Stimulated activated CD4-positive, alpha-beta T cell treated with anti-CD3 and anti-CD28 coated beads, Interleukin-15, amount 100 ng/mL, for 24 hours (primary cell): ENCODE results near the gene PRSS57.
A peak's percentile ranks its signal among the peaks of the same experiment; 100 is the strongest.
"Not testable (repeated sequence)": the region's sequence is repeated elsewhere in the genome, so short reads cannot be mapped to it uniquely, and the experiment has no call there.

Experiments
- DNase-seq: peaks from one replicate; pipeline ENCODE4 v3.0.0-alpha.2; 2020

Gene PRSS57

DNA sequence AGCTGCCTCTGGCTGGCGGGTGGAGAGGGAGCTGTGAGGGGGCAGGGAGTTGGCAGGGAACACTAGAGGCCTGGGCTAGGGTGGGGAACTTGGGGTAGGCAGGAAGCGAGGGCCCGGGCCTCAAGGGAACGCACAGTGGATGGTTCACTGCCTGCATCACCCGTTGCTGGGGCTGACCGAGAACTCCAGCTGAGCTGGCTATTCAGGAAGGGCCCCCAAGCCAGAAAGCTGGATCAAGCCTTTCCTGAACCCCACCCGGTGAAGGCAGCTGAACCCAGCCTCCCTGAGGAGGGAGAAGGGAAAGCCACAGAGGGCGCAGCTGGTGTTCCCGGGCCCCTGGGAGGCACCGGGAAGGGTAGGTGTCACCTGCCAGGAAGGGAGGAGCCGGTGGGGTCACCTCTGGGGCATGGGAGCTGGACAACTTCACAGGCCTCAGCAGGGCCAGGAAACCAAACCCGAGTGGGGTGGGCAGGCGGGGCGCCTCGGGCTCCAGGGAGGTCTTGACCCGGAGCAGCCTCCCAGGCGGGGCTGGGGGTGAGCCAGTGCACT, 27.4 kb upstream of the PRSS57 start:
- DNase-seq = no peak

DNA sequence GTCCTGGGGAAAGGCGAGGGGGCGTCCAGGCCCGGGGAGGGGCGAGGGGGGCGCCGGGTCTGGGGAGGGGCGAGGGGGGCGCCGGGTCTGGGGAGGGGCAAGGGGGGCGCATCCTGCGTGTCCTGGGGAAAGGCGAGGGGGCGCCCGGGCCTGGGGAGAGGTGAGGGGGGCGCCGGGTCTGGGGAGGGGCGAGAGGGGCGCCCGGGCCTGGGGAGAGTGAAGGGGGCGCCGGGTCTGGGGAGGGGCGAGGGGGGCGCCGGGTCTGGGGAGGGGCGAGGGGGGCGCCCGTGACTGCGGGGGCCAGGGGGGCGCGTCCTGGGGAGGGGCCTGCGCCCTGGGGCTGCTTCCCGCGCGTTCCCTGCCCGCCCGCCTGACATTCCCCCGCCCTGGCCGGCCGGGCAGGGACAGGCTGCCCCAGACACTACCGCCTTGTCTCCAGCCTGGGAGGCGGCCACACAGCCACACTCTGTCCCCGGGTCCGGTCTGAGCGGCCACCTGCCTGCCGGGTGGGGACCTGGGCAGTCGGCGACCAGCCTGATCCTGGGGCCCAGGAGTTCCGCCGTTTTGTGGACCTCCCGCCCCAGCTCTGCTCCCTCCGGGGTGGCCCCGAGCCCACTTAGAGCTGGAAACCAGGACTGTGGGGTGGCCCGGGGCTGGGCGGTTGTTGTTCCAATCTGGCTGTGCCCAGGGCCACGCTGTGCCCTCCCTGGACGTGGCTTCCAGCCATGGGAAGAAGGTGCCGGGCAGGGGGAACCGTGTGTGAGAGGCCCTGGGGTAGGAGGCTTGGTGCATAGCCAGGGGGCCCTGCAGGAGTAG, 25.3 kb upstream of the PRSS57 start:
- no peak for DNase-seq

DNA sequence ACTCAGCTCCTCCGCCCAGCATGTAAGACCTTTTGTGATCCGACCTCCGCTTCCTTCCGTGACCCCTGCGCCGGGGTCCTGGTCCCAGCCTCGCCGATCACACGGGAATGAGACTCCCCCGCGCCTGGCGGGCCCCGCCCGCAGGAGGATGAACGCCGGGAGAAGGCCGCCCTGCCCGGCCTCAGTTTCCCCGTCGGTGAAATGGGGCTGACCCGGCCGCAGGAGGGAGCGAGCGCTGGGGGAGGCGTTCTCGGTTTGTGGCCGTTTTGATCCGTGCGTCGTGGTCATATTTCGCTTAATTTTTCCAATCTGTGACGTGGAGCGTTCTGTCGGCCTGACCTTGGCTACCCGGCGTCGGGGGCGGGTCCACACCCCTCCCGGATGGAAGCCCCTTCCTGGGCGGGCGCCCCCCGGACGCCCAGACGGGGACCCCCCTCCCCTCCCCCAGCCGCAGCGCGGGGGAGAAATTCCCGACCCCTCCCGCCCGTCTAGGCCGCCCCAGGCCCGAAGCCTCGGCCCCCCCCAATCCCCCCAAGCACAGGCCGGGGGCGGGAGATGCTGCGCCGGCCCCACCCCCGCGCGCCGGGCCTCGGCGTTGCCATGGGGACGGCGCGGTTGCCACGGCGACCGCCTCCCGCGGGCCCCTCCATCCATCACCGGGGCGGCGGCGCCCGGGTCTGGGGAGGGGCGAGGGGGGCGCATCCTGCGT, 24.5 kb upstream of the PRSS57 start:
- peak; percentile 18 for DNase-seq

DNA sequence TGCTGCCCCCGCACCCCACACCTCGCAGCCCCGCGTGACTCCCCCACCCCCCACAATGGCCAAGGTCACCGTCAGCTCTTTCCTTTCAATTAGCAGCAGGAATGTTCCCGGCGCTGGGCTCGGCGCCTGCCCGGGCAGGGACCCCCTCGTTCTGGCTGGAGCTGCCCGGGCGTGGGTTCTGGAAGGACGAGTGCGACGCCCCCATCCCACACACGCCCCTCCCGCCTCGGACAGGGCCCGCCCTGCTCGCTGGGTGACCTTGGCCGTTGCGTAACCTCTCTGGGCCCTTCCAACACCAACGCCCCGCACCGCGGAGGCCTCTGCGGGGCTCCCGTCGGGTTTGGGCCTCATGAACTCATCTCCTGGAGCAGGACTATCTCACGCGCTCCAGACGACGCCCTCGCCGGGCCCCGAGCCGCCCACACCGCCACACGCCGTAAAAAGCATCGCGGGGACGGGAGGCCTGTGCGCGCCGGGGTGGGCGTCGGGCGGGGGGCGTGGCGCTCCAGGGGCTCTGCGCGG, 23.8 kb upstream of the PRSS57 start:
- no peak for DNase-seq

DNA sequence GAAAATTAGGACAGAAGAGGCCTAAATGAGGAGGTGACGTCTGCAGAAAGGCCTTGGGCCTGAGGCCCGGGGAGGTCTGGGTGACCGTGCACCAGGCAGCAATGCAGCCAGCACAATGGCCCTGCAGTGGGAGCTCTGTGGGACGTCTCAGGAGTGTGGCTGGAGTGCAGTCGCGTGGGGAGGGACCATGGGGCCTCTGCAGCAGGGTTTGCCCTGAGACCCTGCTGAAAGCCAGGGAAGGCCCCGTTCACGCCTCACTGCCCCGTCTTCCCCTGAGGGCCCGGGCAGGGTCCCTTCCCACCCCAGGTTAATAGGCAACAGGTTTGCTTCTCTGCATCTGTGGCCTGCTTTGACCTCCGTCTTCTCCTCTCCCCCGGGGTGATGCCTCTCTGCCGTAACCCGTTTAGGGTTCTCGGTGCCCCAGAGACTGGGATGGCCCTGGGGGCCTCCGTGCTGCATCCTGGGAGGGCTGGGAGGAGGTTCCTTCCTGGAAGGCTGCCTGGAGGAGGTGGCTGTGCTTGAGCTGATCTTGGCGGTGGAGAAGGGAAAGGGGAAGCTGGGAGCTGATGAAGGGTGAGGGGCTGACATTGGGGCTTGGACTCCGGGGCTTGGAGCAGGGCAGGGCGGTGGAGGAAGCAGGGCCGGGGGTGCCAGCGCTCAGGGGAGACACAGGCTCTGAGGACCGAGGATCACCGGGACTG, 23.1 kb upstream of the PRSS57 start:
- DNase-seq = no peak

DNA sequence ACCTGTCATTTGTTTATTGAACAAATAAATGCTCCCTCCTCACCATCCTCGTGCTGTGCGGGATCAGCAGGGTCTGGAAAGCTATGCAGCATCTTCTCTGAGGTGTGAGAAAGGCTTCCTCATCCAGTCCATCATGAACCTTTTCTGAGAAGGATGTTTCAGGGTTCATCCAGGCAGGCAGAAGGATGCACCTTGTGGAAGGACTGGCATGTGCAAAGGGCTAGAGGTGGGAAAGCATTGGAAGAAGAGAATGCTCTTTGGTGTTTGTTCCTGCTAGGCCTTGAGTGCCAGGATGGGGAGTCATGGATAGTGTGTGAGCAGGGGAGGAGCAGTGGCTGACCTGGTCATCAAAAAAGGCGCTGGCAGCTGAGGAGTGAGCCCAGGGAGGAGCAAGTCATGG, 20.1 kb upstream of the PRSS57 start:
- no peak for DNase-seq

DNA sequence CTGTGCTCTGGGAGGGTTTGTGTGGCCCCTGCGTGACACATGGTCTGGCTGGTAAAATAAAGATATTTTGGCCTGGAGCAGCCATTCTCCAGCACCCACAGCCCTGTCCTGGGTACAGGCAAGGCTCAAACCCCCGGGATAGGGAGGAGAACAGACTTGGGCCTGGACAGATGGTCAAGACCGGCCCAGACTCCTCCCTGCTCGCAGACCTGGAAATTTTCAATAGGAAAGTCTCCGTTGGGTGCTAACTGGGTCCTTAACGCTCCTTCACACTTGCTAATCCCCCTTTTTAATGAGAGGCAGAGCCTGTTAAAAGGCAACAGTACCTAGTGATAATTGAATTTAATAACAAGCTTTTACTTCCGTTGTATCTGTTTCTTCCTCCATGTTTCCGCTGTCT, 16.0 kb upstream of the PRSS57 start:
- DNase-seq = no peak

DNA sequence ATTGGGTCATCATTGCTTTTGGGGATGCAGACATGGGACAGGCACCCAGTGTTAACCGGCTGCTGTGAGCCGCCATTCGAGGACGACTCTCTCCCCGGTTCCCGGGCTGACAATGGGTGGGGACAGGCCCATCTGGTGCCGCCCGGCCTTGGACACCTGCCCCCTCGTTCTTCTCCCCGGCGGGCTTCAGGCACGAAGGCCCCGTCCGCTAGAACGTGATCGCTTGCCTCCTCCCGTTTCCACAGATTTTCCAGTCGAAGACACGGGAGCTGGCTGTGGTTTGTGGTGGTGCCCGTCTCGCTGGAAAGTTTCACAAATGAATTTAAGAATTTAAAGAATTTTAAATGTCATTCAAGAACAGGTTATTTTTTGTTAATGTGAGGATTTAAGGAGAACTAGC, 15.5 kb upstream of the PRSS57 start:
- no peak for DNase-seq

DNA sequence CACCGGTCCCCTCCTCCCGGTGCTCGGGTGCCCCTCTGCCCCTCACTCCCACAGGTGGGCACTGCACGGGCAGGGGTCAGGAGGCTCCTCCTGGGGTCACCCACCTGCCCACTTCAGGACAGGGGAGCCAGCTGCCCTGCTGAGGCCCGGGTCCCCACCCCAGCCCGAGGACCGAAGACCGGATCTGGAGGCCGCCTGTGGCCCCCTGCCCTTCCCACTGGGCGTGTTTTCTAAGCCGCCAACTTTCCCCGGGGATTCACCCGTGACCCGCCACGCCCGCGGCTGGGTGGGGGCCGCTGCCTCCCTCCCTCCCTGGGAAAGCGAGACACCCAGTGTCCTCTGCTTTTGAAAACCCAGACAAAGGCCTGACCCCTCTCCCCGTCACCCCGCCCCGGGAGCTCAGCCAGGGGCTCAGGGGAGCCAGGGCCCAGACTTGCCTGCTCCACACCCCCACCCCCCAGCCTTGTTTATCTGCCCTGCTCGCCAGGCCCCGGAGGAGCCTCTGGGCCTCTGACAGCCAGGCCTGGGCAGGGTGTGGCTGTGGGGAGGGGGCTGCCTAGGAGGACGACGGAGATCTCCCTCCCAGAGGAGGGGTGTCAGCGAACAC, 14.8 kb upstream of the PRSS57 start:
- DNase-seq = no peak

DNA sequence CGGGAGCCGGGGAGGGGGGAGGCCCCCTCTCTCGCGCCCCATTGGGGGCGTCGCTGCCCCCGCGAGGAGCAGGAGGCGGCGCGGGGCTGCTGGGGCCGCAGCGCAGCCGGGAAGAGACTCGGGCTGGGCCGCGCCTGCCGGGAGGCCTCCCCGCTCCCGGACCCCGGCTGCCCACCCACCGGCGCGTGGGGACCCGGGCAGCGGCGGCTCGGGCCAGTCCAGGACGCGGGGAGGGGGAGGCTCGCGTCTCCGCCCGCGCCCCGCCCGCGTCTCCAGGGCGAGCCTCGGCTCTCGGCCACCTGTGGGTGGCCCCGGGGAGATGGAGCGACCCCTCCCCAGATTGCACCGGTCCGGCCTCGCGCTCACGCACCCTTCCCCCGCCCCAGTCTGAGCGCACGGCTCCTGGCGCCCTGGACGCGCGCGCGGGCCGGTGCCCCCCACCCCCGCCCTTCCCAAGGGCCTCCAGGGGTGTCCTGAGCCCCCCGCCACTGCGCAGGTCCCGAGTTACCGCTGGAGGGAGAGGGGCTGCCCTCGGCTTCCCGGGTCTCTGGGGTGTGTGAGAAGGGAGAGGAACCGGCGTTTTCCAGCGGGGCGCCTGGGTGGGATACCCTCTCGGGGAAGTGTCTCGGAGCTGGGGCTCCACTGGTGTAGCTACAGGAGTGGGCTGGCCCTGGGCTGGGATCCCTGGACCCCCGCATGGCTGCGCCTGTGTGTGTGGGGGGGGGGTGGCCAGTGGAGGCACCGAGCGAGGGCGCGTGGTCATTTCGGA, 14.1 kb upstream of the PRSS57 start:
- DNase-seq = no peak

DNA sequence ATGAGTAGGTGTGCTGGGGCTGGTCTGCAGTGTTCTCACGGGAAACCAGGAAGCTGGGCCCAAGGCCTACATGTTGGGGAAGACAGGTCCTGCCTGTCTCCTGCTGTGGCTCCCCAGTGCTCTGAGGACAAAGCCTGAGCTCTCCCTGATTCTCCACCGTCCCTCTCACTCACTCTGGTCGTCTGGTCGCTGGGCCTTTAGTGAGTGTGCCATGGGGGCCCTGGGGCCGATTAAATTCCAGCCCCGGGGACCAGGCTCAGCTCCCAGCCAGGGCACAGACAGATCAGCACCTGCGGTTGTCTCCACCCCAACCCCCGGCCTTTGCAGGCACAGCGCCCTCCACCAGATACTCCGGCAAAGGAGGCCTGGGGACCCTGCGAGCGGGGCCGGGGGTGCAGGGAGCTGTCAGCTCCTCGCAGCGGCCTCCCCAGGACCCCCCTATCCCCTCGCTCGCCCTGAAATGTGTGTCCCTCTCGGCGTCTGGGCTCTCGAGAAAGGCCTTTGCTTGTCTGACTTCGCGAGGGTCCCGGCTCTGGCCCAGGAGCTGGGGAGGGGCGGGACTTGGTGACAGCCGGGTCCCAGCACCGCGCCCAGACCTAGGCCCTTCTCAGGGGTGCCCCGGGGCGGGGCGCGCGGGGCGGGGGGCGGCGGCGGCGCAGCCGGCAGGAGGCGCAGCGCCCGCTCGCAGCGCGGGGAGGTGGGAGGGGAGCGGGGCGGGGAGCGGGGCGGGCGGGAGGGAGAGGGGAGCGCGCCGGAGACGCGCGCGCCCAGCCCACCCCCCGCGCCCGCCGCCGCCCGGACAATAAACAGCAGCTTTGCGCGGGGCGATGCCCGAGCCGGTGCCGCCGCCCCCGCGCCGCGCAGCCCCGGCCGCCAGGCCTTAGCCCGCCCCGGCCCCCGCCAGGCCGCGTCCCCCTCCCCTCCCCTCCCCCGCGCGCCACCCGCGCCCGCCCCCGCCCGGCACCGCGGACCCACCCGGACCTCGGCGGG, 13.2 kb upstream of the PRSS57 start, which contains the start of gene PALM:
Gene PALM (plus strand): TSS at position 782 of the 990 bp plus-strand sequence. CDS start 212 bp downstream, outside the sequence.
- peak; percentile 12 for DNase-seq

DNA sequence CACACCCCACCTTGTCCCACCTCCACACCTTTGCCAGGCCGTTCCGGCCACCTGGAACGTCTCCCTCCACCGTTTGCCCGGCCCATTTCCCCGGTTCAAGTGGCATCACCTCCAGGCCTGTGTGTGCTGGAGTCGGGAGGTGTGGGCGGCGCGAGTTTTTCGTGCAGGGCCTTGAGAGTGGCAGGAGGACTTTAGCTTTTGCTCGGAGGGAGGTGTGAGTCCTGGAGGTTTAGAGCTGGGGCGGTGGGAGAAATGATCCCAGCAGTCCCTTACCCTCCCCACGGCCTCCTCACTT, 9.1 kb upstream of the PRSS57 start:
- no peak for DNase-seq

DNA sequence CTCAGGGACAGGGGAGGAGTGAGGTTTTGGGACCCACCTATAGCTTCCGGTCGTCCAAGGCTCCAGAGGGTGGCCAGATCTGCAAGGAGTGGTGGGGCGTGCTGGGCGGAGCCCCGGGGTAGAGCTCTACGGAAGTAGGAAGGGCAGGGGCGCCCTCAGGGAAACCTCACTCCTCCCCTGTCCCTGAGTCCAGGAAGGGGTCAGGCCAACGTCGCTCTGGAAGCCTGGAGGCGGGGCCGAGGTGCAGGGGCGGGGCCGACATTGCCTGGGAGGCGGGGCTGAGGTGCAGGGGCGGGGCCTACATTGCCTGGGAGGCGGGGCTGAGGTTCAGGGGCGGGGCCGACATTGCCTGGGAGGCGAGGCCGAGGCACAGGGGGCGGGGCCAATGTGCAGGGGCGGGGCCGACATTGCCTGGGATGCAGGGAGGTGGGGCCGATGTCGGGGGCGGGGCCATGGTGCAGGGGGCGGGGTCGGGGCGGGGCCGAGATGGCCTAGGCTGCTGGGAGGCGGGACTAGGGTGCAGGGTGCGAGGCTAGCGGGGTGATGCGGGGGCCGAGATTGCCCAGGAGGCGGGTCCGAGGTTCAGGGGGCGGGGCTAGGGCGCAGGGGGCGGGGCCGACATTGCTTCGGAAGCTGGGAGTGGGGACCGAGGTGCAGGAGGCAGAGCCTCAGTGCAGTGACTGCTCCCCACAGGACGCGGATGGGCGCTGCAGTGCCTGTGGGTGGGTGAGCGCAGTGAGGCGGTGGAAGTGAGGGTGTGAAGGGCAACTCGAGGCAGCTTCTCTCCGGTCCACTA, 8.6 kb upstream of the PRSS57 start:
- peak; percentile 74 for DNase-seq

DNA sequence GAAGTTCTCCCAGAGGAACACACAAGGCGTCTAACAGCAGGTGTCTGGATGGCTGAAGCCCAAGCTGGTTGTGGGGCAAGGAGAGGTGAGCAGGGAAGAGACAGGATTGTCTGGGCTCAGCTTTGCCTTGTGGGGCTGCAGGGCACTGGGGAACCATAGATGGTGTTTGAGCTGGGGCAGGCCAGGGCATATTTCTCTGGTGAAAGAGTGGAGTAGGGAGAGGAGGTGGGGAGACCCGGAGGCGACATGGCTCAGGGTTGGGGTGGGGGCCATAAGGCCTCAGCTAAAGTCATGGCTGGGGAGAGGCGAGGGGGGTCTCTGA, 8.0 kb upstream of the PRSS57 start:
- no peak for DNase-seq

DNA sequence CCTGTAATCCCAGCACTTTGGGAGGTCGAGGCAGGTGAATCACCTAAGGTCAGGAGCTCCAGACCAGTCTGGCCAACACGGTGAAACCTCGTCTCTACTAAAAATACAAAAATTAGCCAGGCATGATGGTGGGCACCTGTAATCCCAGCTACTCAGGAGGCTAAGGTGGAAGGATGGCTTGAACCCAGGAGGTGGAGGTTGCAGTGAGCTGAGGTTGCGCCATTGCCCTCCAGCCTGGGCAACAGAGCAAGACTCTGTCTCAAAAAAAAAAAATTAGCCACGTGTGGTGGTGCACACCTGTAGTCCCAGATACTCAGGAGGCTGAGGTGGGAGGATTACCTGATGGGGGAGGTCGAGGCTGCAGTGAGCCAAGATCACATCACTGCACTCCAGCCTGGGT, 7.6 kb upstream of the PRSS57 start:
- not testable (repeated sequence) for DNase-seq

DNA sequence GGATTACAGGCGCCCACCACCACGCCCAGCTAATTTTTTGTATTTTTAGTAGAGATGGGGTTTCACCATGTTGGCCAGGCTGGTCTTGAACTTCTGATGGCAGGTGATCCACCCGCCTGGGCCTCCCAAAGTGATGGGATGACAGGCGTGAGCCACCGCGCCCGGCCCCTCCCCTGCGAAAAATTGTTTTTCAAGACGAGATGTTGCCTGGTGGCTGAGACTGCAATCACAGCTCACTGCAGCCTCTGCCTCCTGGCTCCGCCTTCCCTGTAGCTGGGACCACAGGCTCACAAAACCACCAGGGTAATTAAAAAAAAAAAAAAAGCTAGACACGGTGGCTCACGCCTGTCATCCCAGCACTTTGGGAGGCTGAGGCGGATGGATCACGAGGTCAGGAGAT, 4.6 kb upstream of the PRSS57 start:
- DNase-seq = not testable (repeated sequence)

DNA sequence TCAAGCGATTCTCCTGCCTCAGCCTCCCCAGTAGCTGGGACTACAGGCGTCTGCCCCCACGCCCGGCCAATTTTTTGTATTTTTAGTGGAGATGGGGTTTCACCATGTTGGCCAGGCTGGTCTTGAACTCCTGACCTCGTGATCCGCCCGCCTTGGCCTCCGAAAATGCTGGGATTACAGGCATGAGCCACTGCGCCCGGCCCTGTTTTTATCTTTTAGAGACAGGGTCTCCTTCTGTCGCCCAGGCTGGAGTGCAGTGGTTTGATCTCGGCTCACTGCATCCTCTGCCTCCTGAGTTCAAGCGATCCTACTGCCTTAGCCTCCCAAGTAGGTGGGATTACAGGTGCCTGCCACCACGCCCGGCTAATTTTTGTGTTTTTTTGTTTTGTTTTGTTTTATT, 3.3 kb upstream of the PRSS57 start:
- DNase-seq = not testable (repeated sequence)

DNA sequence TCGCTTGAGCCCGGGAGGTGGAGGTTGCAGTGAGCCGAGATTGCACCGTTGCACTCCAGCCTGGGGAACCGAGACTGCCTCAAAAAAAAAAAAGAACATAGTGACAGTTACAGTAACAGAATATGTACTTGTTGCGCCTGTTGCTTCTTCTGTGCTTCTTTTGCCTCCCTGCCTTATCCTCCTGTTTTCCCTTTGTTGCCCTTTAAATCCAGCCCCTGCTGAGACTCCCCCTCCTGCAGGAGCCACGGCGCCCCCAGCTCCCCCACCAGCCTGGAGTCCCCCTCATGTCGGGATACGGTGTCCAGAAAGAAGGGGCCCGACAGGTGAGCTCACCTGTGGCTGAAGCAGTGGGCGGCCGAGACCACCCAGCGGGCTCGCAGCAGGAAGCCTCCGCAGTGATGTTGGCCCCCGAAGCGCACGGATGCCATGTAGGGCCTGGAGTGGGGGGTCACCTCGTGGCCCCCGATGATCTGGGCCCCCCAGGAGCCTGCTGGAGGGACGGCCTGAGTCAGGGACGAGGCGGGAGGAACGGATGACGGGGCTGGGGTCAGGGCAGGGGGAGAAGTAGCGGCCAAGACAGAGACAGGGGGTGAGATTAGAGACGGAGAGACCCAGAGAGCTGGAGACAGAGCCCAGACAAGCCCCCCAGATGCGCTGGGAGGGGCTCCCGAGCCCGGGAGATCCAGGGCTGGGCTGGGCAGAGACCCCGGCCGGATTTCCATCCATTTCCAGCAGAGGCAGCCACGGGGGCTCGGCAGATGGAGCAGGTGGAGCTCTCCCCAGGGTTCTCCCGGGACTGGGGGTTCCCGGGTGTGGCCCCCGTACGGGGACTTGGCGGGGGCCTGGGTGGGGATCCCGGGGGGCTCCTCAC, 536 bp downstream of the PRSS57 start:
- no peak for DNase-seq

DNA sequence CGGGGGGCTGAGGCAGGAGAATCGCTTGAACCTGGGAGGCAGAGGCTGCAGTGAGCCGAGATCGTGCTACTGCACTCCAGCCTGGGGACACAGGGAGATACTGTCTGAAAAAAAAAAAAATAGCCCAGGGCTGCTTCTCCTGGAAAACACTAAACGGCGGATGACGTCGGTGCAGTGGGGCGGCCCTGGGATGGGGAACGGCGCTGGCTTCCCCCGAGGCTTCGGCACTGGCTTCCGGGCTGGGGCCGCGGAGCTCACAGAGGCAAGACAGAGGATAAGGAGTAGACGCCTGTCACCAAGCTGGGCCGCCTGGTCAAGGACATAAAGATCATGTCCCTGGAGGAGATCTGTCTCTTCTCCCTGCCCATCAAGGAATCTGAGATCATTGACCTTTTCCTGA, 5.0 kb downstream of the PRSS57 start:
- no peak for DNase-seq
